Measurements from ENCODE around the gene ABCG1.
"Not testable (repeated sequence)": the region's sequence is repeated elsewhere in the genome, so short reads cannot be mapped to it uniquely, and the experiment has no call there.

Gene ABCG1

GRCh38 chr21:42292563-42293142 is 73.7 kb downstream of the ABCG1 start:
- DNase-seq, result not testable (repeated sequence)

GRCh38 chr21:42293649-42294272 is 74.8 kb downstream of the ABCG1 start:
- no peak for DNase-seq

GRCh38 chr21:42294273-42294880 is 75.4 kb downstream of the ABCG1 start:
- DNase-seq, result no peak

DNA sequence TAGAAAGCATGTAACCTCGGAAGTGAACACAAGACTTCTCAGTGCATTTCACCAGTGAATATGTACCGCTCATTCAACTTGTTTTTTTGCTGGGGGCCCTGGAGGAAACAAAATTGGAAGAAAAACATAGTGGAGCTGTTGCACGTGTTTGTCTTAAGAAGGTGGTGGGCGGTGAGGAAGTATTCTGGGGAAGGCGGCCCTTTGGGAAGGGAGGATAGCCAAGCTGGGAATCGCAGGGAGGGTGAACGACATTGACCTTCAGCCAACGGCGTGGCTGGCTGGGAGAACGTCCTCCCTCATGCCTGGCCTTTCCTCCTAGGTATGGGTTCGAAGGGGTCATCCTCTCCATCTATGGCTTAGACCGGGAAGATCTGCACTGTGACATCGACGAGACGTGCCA is 76.9 kb downstream of the ABCG1 start:
- no peak for DNase-seq

DNA sequence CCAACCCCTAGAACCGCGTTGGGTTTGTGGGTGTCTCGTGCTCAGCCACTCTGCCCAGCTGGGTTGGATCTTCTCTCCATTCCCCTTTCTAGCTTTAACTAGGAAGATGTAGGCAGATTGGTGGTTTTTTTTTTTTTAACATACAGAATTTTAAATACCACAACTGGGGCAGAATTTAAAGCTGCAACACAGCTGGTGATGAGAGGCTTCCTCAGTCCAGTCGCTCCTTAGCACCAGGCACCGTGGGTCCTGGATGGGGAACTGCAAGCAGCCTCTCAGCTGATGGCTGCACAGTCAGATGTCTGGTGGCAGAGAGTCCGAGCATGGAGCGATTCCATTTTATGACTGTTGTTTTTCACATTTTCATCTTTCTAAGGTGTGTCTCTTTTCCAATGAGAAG is 77.6 kb downstream of the ABCG1 start:
- no peak for DNase-seq

- no peak for DNase-seq
Observed at GRCh38 chr21:42297377-42297776, 78.4 kb downstream of the ABCG1 start.

DNA sequence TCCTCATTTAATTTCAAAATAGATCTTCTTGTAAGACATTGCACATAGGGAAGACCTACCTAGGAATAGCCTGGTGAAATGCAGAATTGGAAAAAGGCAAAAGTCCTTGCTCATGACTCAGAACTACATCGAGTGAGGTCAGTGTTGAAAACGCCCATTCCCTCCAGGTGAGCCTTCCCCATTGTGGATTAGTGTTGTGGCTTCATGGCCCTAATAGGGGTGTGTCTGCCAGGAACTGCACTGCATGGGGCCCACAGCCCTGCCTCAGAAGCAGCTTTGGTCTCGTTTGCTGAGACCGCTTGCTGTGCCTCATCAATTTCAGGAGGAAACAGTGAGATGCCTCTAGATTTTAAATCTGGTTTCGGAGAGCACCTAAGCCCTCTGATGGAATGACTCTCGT is 79.3 kb downstream of the ABCG1 start:
- no peak for DNase-seq

- no peak for DNase-seq
Observed at GRCh38 chr21:42298657-42299056, 79.7 kb downstream of the ABCG1 start.

- DNase-seq, result no peak
Observed at GRCh38 chr21:42299324-42300044, 80.5 kb downstream of the ABCG1 start.

- DNase-seq, result no peak
Observed at GRCh38 chr21:42300045-42300583, 81.2 kb downstream of the ABCG1 start.

DNA sequence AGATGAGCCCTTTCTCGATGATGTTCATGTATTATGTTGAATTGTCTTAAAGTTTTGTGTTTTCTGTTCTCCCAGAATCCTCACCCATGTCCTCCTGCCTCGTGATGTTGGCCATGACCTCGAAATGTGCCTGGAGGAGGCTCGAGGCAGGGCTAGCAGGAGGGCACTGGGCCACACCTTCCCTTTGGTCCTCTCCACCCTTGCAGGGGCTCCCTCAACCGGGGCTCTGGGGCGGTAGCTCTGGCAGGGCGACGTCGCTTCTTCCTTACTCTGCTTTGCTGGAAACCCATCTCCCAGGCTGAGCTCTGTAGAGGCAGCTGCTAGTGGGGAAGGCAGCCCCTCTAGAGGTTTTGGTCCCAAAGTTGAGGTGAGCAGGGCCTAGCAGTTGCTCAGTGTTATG is 82.0 kb downstream of the ABCG1 start:
- no peak for DNase-seq

- DNase-seq, result no peak
Observed at GRCh38 chr21:42301371-42302075, 82.6 kb downstream of the ABCG1 start.

- DNase-seq, result no peak
Observed at GRCh38 chr21:42302076-42302650, 83.2 kb downstream of the ABCG1 start.

DNA sequence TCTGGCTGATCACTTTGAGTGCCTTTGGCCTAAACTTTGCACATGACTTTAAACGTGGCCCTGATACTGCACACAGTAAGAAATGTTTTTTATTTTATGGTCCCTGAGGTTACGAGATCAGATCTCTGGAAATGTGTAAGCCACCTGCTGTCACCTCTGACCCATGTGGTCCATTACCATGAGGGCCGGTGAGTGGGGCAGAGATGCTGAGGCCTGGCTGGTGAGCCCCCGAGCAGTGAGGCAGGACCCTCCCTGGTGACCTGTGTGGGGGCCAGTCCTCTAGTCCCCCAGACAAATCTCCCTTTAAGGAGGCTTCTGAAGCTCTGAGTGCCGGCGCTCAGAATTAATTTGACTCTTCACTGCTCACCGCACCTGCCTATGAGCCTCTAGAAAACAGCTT is 83.9 kb downstream of the ABCG1 start:
- no peak for DNase-seq

DNA sequence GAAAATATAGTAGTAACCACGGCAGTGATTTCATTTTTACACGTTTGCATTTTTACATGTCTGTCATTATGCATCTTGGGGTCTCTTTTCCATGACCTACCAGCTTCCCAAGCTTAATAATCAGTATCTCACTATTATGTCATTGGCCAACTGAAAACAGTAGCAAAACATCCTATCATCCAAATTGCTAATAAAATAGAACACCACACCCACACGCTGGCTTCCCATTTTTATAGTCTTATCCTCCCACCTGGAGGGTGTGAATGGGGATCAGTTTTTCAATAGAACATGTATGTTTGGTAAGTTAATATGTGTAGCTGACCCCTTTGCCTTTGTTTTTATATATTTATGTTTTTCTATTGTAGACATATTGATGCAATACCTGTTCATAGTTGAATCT is 84.5 kb downstream of the ABCG1 start:
- DNase-seq, result no peak

DNA sequence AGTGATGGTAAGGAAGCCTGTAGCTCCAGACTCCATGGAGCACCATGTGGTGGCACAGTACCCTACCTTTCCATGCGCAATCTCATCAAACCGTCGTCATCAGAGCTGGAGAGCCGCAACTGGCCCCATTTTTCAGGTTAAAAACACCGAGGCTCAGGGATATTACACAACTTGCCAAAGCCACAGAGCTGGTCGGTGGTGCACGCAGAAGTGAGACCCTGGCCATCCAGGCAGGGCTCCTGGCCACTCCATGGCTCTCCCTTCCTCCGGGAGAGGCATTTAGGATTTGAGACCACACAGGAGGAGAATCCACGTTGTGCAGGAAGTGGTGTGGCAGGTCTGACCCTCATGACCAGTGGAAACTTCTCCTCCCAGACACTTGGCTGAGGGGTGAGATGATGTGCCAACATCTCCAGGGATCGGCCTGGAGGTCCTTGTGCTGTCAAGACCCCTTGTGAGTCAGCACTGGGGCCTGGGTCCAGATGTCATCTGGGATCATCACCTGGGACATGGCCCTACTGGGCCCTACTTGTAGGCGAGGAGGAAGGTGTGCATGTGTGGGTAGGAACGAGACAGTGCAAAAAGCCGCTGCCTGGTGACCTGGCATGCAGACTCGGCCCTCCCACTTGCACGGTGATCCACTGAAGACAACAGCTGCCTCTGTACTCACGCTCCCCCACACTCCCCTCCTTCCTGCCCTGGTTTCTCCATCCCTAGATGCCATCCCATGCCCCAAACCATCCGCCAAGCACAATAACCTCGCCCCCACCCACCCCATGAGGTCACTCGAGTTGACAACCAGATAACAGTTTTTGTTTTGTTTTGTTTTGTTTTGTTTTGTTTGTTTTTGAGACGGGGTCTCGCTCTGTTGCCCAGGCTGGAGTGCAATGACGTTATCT is 85.9 kb downstream of the ABCG1 start:
- no peak for DNase-seq

DNA sequence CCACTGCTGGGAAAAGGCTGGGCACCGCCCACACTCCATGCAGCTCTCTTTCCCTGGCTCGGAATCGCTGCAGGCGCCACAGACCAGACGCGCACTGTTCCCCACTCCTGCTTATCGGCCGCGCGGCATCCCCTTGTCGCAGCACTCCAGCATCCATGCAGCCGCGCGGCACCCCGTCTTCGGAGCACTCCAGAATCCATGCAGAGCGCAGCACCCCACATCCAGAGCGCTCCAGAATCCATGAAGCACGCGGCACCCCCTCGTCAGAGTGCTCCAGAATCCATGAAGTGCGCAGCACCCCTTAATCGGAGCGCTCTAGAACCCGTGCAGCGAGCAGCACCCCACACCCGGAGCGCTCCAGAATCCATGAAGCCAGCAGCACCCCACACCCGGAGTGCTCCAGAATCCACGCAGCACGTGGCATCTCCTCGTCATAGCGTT is 86.8 kb downstream of the ABCG1 start:
- DNase-seq, result no peak

GRCh38 chr21:42306366-42307035 is 87.6 kb downstream of the ABCG1 start:
- no peak for DNase-seq

GRCh38 chr21:42307106-42307505 is 88.2 kb downstream of the ABCG1 start:
- DNase-seq, result no peak

DNA sequence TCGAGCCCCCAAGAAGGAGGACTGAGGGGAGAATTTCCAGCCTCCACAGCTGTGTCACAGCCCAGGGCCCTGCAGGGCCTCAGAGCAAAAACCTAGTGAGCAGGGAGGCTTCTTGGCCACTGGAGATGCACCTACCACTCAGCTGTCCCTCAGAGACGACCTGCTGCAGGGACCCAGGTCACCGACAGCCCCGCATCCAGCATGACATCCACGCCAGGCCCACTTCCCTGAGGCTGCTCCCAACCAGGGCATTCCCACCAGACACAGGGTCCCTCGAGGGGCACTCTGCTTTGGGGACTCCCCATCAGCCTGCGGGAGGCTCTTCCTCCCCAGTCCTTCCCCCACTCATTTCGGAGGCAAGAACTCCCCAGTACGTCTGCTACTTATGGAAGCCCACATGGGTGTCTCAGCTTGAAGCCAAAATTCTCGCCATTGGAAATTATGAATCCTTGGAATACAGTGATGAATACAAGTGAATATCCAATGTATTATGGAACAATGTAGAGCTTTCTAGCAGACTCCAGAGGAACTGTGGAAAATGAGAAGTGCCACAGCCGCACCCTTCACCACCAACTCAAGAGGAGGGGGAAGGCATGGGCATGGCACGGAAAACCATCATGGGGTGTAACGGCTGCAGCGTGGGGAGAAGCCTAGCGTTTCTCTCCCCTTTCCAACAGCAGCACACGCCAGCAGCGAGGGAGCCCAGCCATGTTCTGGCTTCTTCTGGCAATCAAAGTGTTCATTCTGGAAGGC is 89.4 kb downstream of the ABCG1 start:
- DNase-seq, result no peak
